GM19193 (cell line): ENCODE data around the gene PRELP.

Experiments
- POLR2A ChIP-seq: IDR thresholded peaks from 4 replicates; pipeline ENCODE4 v1.6.1; 2011; ENCODE audit not compliant: insufficient read depth, insufficient read length; ENCODE audit errors: extremely low read depth

The PRELP gene

GRCh38 chr1:203505526-203506204 lies 30.1 kb downstream of the PRELP start:
- no peak for TF ChIP-seq POLR2A

GRCh38 chr1:203506858-203507626 lies 31.4 kb downstream of the PRELP start:
- no peak for TF ChIP-seq POLR2A

GRCh38 chr1:203507759-203508158 lies 32.2 kb downstream of the PRELP start:
- no peak for TF ChIP-seq POLR2A

- TF ChIP-seq POLR2A: no peak
Observed at GRCh38 chr1:203508463-203509073, 33.0 kb downstream of the PRELP start.

GRCh38 chr1:203509135-203509534 lies 33.5 kb downstream of the PRELP start:
- TF ChIP-seq POLR2A: no peak

- TF ChIP-seq POLR2A: no peak
Observed at GRCh38 chr1:203511513-203511912, 35.9 kb downstream of the PRELP start.

GRCh38 chr1:203511930-203512329 lies 36.3 kb downstream of the PRELP start:
- TF ChIP-seq POLR2A: no peak

GRCh38 chr1:203512517-203512847 lies 36.9 kb downstream of the PRELP start:
- no peak for TF ChIP-seq POLR2A

- no peak for TF ChIP-seq POLR2A
Observed at GRCh38 chr1:203512848-203513584, 37.4 kb downstream of the PRELP start.

GRCh38 chr1:203513585-203514031 lies 38.0 kb downstream of the PRELP start:
- no peak for TF ChIP-seq POLR2A

GRCh38 chr1:203516184-203516583 lies 40.6 kb downstream of the PRELP start:
- no peak for TF ChIP-seq POLR2A

- TF ChIP-seq POLR2A: no peak
Observed at GRCh38 chr1:203516906-203517305, 41.3 kb downstream of the PRELP start.

GRCh38 chr1:203517426-203518110 lies 42.0 kb downstream of the PRELP start:
- TF ChIP-seq POLR2A: no peak

- TF ChIP-seq POLR2A: no peak
Observed at GRCh38 chr1:203518541-203518940, 42.9 kb downstream of the PRELP start.

GRCh38 chr1:203519053-203519840 lies 43.6 kb downstream of the PRELP start:
- no peak for TF ChIP-seq POLR2A

- no peak for TF ChIP-seq POLR2A
Observed at GRCh38 chr1:203519896-203520295, 44.3 kb downstream of the PRELP start.
